Adrenal gland (tissue), 12 donors: ENCODE data around the gene HSPA12A. TPM values are rescaled to one million over a fixed set of nuclear protein-coding genes. Genes with fewer than 3 reads are reported as not detected.

ENCODE experiments used
- DNase-seq, 7 donors: peaks; one replicate each; pipeline ENCODE4 v3.0.0-alpha.2; 2019 to 2020
- H3K27ac ChIP-seq, 5 donors: fragments of 200-600 bp; sonication (generic) in 4 of 5; 1 replicate in 3 of 5; 2 replicates in 2 of 5; pipeline versions ENCODE4 v1.5.1 to v1.8.0; 2016 to 2020; ENCODE audit warnings: mild to moderate bottlenecking in 1 of 5
- H3K27me3 ChIP-seq: fragments of 200-600 bp; 2 replicates; pipeline ENCODE4 v1.8.0; 2021
- H3K36me3 ChIP-seq, 2 donors: fragments of 200-600 bp; replicated peaks in 1 of 2; 1 replicate in 1 of 2; 2 replicates in 1 of 2; pipeline versions ENCODE4 v1.5.1 to v1.8.0; 2018 to 2022
- H3K4me1 ChIP-seq, 2 donors: fragments of 200-600 bp; replicated peaks in 1 of 2; 1 replicate in 1 of 2; 2 replicates in 1 of 2; pipeline versions ENCODE4 v1.5.1 to v1.8.0; 2018 to 2021
- H3K4me3 ChIP-seq, 4 donors: fragments of 200-600 bp; sonication (generic) in 3 of 4; one replicate each; pipeline ENCODE4 v1.5.1; 2016 to 2018
- H3K9me3 ChIP-seq, 3 donors: fragments of 200-600 bp; sonication (generic) in 1 of 3; replicated peaks in 1 of 3; 1 replicate in 2 of 3; 2 replicates in 1 of 3; pipeline versions ENCODE4 v1.5.1 to v1.8.0; 2016 to 2021
- POLR2A ChIP-seq, 2 donors: fragments of 450-650 bp; IDR thresholded peaks; one replicate each; pipeline ENCODE4 v1.6.1; 2017; ENCODE audit warnings: antibody characterized with exemption in 2 of 2, mild to moderate bottlenecking in 2 of 2, moderate library complexity in 1 of 2
- WGBS, 4 donors: extraction: QIAGEN DNeasy Blood & Tissue Kit in 2 of 4; methylation state at CpG; one replicate each; pipeline versions ENCODE4 v1.1.5 to v1.1.7; 2013 to 2017; 5-methylcytosine and 5-hydroxymethylcytosine counted together
- intact Hi-C, 2 donors: fragments of 100-400 bp; cut with DNase I; formaldehyde crosslinking; loops; one replicate each; pipeline versions ENCODE4 v1.14.1 to v1.15.0; 2022 to 2023
- polyA plus RNA-seq, 3 donors: library from polyadenylated mRNA; stranded (reverse); fragments of 200-250 nt in 2 of 3; fragments of 350-450 nt in 1 of 3; fragmentation: Illumina TruSeq in 1 of 3; extraction: RNeasy Lipid Tissue Mini Kit (QIAGEN cat#74804) in 1 of 3; gene quantifications; one replicate each; pipeline ENCODE4 v1.2.3, GENCODE V29; 2013 to 2014
- total RNA-seq, 9 donors: library from RNA; depleted of rRNA in 4 of 9; stranded (reverse); fragments of >200 nt in 4 of 9; fragments of 120-200 nt in 1 of 9; fragmentation: NEBNext Ultra II Directional in 1 of 9; extraction: Animal tissue kit (Norgen Biotek cat#: 25700) in 1 of 9; gene quantifications; one replicate each; pipeline versions ENCODE4 v1.1.0 to v1.2.4, GENCODE V29; 2013 to 2023
- TF ChIP-seq, protein P1 (sequence below), 6 experiments: fragments of 450-650 bp in 4 of 6; fragments of 200-600 bp in 2 of 6; sonication (generic) in 1 of 6; IDR thresholded peaks; 1 replicate in 5 of 6; 2 replicates in 1 of 6; pipeline versions ENCODE4 v1.5.1 to v1.8.0; 2016 to 2021; ENCODE audit warnings: antibody characterized with exemption in 6 of 6, mild to moderate bottlenecking in 2 of 6, moderate library complexity in 1 of 6
- donor health status: healthy with polysubstance abuse.
- donor health status: Bipolar disorder and iron deficiency.
- donor health status: DM: yes; HTN: yes; CAD: no.
- donor health status: DM: no; HTN: no; CAD: no.
- donor health status: DM: no; HTN: no; CAD: no.
- donor health status: DM: yes; HTN: yes; CAD: no.

HSPA12A gene
- total and polyA plus RNA-seq, 12 donors, result 20.1 to 61.3 (median 46.3) TPM

DNA sequence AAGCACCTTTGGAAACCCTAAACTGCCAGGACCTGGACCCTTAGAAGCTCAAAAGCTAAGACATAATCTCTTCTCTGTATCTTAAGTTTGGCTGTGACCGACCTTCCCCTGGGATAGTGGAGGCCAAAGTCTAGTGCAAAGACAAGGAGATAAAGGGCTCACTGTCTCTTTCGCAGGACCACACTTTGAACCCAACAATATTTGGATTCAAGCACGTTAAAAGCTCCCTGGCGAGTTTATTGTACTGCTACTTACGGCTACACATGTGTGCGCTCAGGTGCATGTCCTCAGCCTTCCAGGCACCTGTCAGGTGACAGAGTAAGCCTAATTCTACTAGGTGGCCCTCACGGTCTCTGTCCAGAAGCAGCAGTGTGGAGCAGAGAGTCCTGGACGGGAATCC, 65.7 kb downstream of the HSPA12A start:
- intact Hi-C loops, result no loop called here
- Histone ChIP-seq H3K27me3 (no peaks in the 10 kb centered on the region), H3K27ac (no peak overlapping the region), H3K4me3 (no peak overlapping the region), H3K4me1 (peaks cover 0 to 6% of the 10 kb centered on the region in 2 donors), H3K36me3 (peaks cover 0 to 27% of the 10 kb centered on the region in 2 donors), H3K9me3 (no peaks in the 10 kb centered on the region)
- WGBS, 4 donors, result 83 to 91% (median 87%) methylated on average over 8 of the region's 8 CpGs
- no peak for TF ChIP-seq POLR2A (IDR thresholded peaks at IDR 0.05)
- TF ChIP-seq, protein P1, sequence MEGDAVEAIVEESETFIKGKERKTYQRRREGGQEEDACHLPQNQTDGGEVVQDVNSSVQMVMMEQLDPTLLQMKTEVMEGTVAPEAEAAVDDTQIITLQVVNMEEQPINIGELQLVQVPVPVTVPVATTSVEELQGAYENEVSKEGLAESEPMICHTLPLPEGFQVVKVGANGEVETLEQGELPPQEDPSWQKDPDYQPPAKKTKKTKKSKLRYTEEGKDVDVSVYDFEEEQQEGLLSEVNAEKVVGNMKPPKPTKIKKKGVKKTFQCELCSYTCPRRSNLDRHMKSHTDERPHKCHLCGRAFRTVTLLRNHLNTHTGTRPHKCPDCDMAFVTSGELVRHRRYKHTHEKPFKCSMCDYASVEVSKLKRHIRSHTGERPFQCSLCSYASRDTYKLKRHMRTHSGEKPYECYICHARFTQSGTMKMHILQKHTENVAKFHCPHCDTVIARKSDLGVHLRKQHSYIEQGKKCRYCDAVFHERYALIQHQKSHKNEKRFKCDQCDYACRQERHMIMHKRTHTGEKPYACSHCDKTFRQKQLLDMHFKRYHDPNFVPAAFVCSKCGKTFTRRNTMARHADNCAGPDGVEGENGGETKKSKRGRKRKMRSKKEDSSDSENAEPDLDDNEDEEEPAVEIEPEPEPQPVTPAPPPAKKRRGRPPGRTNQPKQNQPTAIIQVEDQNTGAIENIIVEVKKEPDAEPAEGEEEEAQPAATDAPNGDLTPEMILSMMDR (IDR thresholded peaks at IDR 0.05), result no peak
- DNase-seq, result no peak

- TF ChIP-seq POLR2A (IDR thresholded peaks at IDR 0.05), result no peak
- TF ChIP-seq, protein P1 (IDR thresholded peaks at IDR 0.05), result no peak
- Histone ChIP-seq H3K27me3 (no peaks in the 10 kb centered on the region), H3K4me3 (no peak overlapping the region), H3K36me3 (peaks cover 0 to 22% of the 10 kb centered on the region in 2 donors), H3K9me3 (no peaks in the 10 kb centered on the region), H3K27ac (no peak overlapping the region), H3K4me1 (peaks cover 0 to 11% of the 10 kb centered on the region in 2 donors)
- peak in 1 of 7 donors; percentile 23 for DNase-seq
- intact Hi-C loops, result no loop called here
- 88 to 95% (median 93%) methylated on average over 7 to 11 of the region's 11 CpGs for WGBS, 4 donors
Measured at GRCh38 chr10:116676118-116676517, 66.2 kb downstream of the HSPA12A start.

DNA sequence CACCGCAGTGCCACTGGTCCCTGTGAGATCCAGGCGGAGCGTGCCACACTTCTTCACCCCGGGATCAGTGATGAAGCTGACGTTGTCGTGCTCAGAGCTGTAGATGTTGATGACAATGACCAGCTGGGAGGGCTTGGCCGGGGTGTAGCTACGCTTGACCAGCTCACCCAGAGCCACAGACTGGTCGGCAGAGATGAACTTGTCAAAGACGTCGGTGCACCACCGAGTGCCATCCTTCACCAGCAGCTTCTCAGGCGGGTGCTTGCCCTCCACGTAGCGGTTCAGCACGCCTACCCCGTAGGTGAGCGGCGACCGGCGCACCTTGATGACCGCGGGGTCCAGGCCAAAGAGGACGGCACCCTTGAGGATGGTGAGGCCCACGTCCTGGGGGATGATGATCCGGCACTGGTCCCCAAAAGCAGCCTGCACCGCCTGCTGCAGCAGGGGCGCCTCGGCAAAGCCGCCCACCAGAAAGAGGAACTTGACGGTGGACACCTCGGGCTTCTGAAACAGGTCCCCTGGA, 67.4 kb downstream of the HSPA12A start:
- TF ChIP-seq POLR2A (IDR thresholded peaks at IDR 0.05), result no peak
- TF ChIP-seq, protein P1 (IDR thresholded peaks at IDR 0.05), result no peak
- H3K27ac ChIP-seq, result no peak overlapping the region
- H3K9me3 ChIP-seq, result no peaks in the 10 kb centered on the region
- H3K27me3 ChIP-seq, result no peaks in the 10 kb centered on the region
- intact Hi-C loops, result no loop called here
- peaks cover 0 to 20% of the 10 kb centered on the region in 2 donors for H3K36me3 ChIP-seq
- H3K4me1 ChIP-seq, result peaks cover 4 to 14% of the 10 kb centered on the region in 2 donors
- no peak overlapping the region for H3K4me3 ChIP-seq
- WGBS, 4 donors, result 89 to 96% (median 94%) methylated on average over 28 to 32 of the region's 32 CpGs
- no peak for DNase-seq

DNA sequence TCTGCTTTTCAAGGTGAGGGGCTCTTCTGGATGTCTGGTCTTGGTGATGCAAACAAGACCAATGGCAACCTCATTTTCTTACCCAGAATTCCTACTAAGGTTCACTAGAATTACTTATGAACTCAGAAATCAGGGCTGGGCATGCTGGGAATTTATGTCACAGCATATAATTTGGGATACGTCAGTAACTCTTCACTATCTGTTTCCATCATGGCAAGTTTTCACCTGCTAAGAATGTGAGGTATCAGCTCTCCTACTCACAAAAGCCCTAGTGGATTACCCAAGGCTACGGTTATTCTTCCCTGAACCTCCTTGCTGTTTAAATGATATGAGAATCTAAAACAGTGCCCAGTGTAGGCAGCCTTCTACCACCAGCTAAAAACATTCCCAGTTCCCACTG, 68.5 kb downstream of the HSPA12A start:
- no peak for DNase-seq
- intact Hi-C loops, result no loop called here
- Histone ChIP-seq H3K9me3 (no peaks in the 10 kb centered on the region), H3K27me3 (no peaks in the 10 kb centered on the region), H3K36me3 (peaks cover 0 to 13% of the 10 kb centered on the region in 2 donors), H3K4me1 (peaks cover 6 to 14% of the 10 kb centered on the region in 2 donors), H3K27ac (no peak overlapping the region), H3K4me3 (no peak overlapping the region)
- no peak for TF ChIP-seq POLR2A (IDR thresholded peaks at IDR 0.05)
- TF ChIP-seq, protein P1 (IDR thresholded peaks at IDR 0.05), result no peak
- 86 to 88% (median 87%) methylated on average over 2 of the region's 2 CpGs for WGBS, 4 donors
